GM18868 (cell line): ENCODE results near the gene TEX28.
"Not testable (repeated sequence)": the region's sequence is repeated elsewhere in the genome, so short reads cannot be mapped to it uniquely, and the experiment has no call there.

Experiments used
- ATAC-seq: cut with Tn5 transposase; IDR thresholded peaks from one replicate; pipeline ENCODE4 v1.9.1; 2021; ENCODE audit warnings: mild to moderate bottlenecking, moderate library complexity; ENCODE audit not compliant: unreplicated experiment

The TEX28 gene, protein sequence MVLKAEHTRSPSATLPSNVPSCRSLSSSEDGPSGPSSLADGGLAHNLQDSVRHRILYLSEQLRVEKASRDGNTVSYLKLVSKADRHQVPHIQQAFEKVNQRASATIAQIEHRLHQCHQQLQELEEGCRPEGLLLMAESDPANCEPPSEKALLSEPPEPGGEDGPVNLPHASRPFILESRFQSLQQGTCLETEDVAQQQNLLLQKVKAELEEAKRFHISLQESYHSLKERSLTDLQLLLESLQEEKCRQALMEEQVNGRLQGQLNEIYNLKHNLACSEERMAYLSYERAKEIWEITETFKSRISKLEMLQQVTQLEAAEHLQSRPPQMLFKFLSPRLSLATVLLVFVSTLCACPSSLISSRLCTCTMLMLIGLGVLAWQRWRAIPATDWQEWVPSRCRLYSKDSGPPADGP

GRCh38 chrX:154294791-154295574, at the start of gene TEX28:
Gene TEX28, minus strand, starts transcription at chrX:154295124. Its CDS starts 3,007 bp downstream, at chrX:154292117.
- no peak for ATAC-seq

GRCh38 chrX:154343620-154344019, 48.7 kb upstream of the TEX28 start:
- peak; percentile 23 for ATAC-seq

GRCh38 chrX:154343063-154343462, 48.1 kb upstream of the TEX28 start:
- not testable (repeated sequence) for ATAC-seq

DNA sequence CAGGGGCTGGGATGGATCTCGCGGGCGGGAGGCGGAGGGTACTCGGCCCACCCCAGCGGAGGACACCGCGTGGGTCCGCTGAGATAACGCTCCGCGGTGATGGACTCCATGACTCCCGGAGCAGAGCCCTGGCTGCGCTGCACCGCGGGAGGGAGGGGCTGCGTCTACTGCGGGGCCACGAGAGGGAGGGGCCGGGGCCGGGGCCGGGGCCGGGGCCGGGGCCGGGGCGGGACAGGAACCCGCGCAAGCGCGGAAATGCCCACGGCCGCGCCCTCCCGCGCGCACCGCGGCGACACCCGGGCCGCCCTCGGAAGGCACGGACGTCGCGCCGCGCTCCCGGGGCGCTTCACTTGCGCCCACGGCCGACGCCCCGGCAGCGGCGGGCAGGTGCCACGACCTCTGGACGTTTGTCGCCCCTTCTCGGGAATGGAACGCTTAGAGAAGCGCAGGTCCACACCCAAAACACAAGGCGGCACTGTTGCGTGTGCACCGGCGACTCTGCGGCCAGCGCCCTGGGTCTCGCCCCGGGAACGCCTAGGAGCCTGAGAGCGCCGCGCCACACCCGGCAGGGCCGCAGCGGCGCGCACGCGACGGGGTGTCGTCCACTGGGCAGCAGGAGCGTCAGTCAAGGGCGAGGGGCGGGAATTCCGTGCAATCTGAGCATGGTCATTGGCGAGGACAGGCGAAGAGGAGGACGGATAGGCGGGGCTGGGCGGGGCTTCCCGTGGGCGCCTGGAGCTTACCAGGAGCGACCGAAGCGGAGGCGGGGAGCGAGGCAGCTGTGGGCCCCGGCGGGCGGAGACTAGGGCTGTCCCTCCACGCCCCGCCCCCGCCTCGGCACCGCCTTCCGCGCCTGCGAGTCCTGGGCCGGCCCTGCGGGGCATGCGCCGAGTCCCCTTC, 46.7 kb upstream of the TEX28 start:
- peak; percentile 77 for ATAC-seq

- no peak for ATAC-seq
Observed at GRCh38 chrX:154334496-154334895, 39.6 kb upstream of the TEX28 start.

- ATAC-seq: no peak
Observed at GRCh38 chrX:154333837-154334271, 38.9 kb upstream of the TEX28 start.

GRCh38 chrX:154333116-154333515, 38.2 kb upstream of the TEX28 start:
- no peak for ATAC-seq

DNA sequence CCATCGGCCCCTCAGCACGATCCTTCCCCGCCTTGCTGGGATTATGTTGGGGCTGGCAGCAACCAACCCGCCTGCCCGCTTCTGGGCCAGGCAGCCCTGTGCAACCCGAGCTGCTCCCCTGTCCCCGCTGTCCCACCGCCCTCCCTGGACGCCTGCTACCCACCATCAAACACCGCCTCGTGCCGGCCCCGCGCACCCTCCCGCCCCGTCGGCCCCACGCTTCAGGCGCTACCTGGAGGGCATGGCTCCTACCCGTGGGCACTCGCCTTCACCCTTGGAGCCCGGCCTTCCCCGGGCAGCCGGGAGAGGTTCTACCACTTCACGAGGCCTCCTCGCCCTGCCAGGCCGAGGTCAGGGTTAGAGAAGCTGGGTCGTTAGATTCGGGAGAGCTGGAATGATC, 37.6 kb upstream of the TEX28 start:
- ATAC-seq: no peak

DNA sequence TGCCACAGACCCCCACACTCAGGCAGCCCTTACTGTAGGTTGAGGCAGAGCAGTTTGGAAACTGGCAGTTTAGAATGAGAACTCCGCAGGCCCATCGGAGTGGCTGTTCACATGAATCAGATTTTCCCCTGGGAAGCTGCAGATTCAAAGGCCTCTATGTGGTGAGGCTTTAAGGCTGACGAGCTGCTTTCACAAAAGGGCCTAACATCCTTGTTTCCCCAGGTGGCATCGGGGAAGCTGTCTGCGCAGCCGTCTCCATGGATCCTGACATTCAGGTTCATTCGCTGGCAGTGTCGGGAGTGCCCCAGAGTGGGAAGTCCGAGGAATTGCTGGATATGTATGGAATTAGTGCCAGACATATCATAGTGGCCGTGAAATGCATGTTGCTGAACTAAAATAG, 34.4 kb upstream of the TEX28 start:
- ATAC-seq: no peak

DNA sequence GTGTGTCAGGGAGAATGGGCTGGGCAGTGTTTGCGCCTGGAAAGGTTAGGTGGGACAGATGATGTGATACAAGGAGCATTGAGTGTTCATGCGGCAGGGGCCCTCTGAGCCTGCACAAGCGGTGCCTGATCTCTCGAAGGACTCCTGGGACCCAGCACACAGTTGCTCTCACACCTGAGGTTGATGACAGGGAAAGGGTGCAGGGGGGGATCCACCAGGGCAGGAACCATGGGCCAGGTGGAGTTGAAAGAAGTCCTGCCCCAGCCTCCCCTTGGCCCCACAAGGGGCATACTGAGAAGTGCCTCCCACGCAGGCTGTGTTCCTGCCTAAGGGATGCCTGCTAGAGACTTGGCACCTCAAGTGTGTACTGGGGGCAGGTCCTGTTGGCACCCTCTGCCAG, 33.7 kb upstream of the TEX28 start:
- no peak for ATAC-seq

- no peak for ATAC-seq
Observed at GRCh38 chrX:154327038-154327820, 32.3 kb upstream of the TEX28 start.

- no peak for ATAC-seq
Observed at GRCh38 chrX:154325541-154325940, 30.6 kb upstream of the TEX28 start.

DNA sequence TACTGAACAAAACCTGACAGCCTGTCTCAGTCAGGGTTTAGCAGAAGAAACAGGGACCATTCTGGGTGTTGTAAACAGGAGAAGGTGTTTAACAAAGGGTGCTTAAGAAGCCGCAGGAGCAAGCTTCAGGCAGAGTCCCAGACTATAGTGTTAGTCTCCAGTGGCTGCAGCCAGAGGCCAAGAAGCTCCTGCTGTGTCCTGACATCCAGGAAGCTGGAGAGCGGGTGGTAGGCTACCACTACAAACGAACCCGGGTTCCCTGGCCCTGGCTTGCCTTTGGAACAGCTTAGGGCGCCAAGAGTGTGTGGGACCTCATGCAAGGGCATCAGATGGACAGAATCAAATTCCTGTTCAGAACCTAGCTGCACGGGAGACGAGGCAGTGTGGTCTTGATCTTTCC, 28.6 kb upstream of the TEX28 start:
- ATAC-seq: no peak

DNA sequence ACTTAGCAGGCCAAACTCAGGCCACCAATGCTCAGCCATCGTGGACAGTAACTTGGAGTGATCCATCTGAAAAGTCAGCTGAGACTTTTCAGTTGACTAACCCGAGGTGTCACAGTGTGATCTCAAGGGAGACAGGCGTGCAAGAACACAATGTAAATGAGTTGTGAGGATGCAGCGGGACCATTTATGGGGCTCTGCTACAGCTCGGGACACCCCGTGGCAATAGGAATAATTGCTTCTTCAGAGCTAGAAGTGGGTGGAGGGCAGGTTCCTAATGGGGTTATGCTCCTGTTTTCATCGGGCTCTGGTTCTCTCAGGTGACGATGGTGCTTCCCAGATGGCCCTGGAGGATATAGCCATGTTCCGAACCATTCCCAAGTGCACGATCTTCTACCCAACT, 28.0 kb upstream of the TEX28 start:
- no peak for ATAC-seq

GRCh38 chrX:154321594-154321993, 26.7 kb upstream of the TEX28 start:
- ATAC-seq: no peak

- no peak for ATAC-seq
Observed at GRCh38 chrX:154321152-154321551, 26.2 kb upstream of the TEX28 start.

DNA sequence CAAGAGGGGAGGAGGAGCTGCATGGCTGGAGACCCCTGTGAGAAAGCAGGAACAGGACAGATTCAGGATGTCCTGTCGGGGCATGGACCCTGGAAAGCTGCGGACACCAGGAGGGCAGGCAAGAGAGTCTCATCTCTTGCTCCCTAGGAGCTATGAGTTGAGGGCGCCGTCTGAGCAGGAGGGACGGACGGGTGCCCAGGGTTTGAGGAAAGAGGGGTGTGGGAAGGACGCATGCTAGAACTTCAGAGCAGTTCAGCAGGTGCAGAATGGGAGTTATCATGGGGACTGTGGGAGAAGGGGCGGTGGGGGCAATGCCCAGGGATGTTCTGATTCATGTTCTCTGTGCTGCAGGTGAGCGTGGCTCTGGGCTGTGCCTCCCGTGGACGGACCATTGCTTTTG, 25.5 kb upstream of the TEX28 start:
- no peak for ATAC-seq

- ATAC-seq: no peak
Observed at GRCh38 chrX:154317391-154317995, 22.6 kb upstream of the TEX28 start.

- ATAC-seq: no peak
Observed at GRCh38 chrX:154315416-154315815, 20.5 kb upstream of the TEX28 start.

DNA sequence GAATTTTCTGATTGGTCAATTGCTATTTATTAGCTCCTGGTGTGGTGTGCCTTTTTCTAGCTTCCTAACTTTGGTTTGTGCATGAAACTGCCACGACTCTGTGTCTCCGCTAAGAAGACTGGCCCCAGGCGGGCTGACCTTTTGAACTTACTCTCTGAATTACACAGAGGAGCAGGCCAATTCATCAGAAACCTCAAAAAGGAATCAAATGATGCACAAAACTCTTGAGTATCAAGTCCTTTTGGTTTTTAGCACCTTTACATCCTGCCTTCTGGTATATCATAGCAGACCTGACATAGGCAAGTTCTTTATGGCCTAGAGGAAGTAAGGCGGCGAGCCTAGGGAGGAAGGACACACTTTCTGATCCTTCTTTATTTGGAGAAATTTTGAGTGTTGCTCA, 18.2 kb upstream of the TEX28 start:
- ATAC-seq: no peak
